ENCODE results near the gene IFIT3. TPM values are rescaled to one million over a fixed set of nuclear protein-coding genes. Genes with fewer than 3 reads are reported as not detected.

IFIT3 gene
- total and polyA plus RNA-seq, 2 experiments from 2014 or later: 0.42 to 0.52 TPM

GRCh38 chr10:89297791-89298190, 30.0 kb upstream of the IFIT3 start (continued):
- no peak for TF ChIP-seq REST (IDR thresholded peaks at IDR 0.05; ENCODE audit: unreplicated experiment)
- no peak for TF ChIP-seq EZH2phosphoT487 (IDR thresholded peaks at IDR 0.05; ENCODE audit: unreplicated experiment)
- no peak for TF ChIP-seq CTCF (conservative IDR thresholded peaks at IDR 0.05; ENCODE audit: low read depth in 2 of 2)
- TF ChIP-seq ZNF331 (CRISPR knock-in tag; IDR thresholded peaks at IDR 0.05; ENCODE audit: low read depth): no peak
- TF ChIP-seq JUNB (IDR thresholded peaks at IDR 0.05; ENCODE audit: unreplicated experiment): no peak
- TF ChIP-seq CREB1 (CRISPR knock-in tag; IDR thresholded peaks at IDR 0.05; ENCODE audit: low read depth): no peak

GRCh38 chr10:89299031-89299430, 28.8 kb upstream of the IFIT3 start:
- Histone ChIP-seq H3K4me3 (no peak overlapping the region), H3K4me2 (no peak overlapping the region), H2AFZ (no peak overlapping the region), H3K36me3 (ENCODE audit: insufficient read depth) (no peaks in the 10 kb centered on the region), H3K9me2 (ENCODE audit: insufficient read depth) (no peaks in the 10 kb centered on the region), H3K27me3 (ENCODE audit: insufficient read depth) (no peaks in the 10 kb centered on the region), H4K20me1 (replicated peaks; ENCODE audit: insufficient read depth) (no peaks in the 10 kb centered on the region), H3K27ac (ENCODE audit: low read depth) (no peak overlapping the region), H3K4me1 (ENCODE audit: insufficient read depth) (peaks cover 13% of the 10 kb centered on the region; the same call in 1 of the 2 replicates), H3F3A (replicated peaks; ENCODE audit: low read depth) (no peaks in the 10 kb centered on the region), H3K79me2 (replicated peaks; ENCODE audit: insufficient read depth) (no peaks in the 10 kb centered on the region)
- no peaks in the 10 kb centered on the region for H3K27me3 Mint-ChIP-seq (ENCODE audit: insufficient read depth, low read depth, poor library complexity)
- TF ChIP-seq EZH2phosphoT487 (IDR thresholded peaks at IDR 0.05; ENCODE audit: unreplicated experiment) (no peak), EZH2 (IDR thresholded peaks at IDR 0.05; ENCODE audit: low read depth, unreplicated experiment) (no peak), ZNF331 (CRISPR knock-in tag; IDR thresholded peaks at IDR 0.05; ENCODE audit: low read depth) (no peak), ETS1 (IDR thresholded peaks at IDR 0.05) (no peak), ZNF114 (CRISPR knock-in tag; IDR thresholded peaks at IDR 0.05) (no peak)
- no peak overlapping the region for H3K4me3 Mint-ChIP-seq
- DNase-seq (ENCODE audit: low spot score): no peak
- no peak for ATAC-seq
- no peak overlapping the region for H3K27ac Mint-ChIP-seq
- no peaks in the 10 kb centered on the region for H3K9me3 Mint-ChIP-seq
- H3K4me1 Mint-ChIP-seq: peaks cover 24% of the 10 kb centered on the region
- H3K36me3 Mint-ChIP-seq (ENCODE audit: low read depth): no peaks in the 10 kb centered on the region

All from GM23338 (cell line).